Activated naive CD4-positive, alpha-beta T cell treated with anti-CD3 and anti-CD28 coated beads, Interleukin-2, amount 10 ng/mL, durations not matched to agents 7 days and 5 days (primary cell): ENCODE results near the gene TGM1.
"Not testable (repeated sequence)": the region's sequence is repeated elsewhere in the genome, so short reads cannot be mapped to it uniquely, and the experiment has no call there.

ENCODE experiments used
- CTCF ChIA-PET: fragments of 350-600 bp; sonication (Branson Sonifier 250); formaldehyde crosslinking; loops from one replicate; lab custom pipeline; 2021; ENCODE audit warnings: antibody characterized with exemption; lab: Charles Lee
- DNase-seq: peaks from one replicate; pipeline ENCODE4 v3.0.0-alpha.2; 2020
- H3K27ac Mint-ChIP-seq: one replicate; pipeline ENCODE4 v1.8.0; 2021; ENCODE audit warnings: mild to moderate bottlenecking, moderate library complexity, mixed read lengths
- H3K27me3 Mint-ChIP-seq: one replicate; pipeline ENCODE4 v1.8.0; 2021; ENCODE audit warnings: mild to moderate bottlenecking, mixed read lengths
- H3K36me3 Mint-ChIP-seq: one replicate; pipeline ENCODE4 v1.8.0; 2021; ENCODE audit warnings: mixed read lengths
- H3K4me1 Mint-ChIP-seq: one replicate; pipeline ENCODE4 v1.8.0; 2021; ENCODE audit warnings: mixed read lengths
- H3K4me3 Mint-ChIP-seq: one replicate; pipeline ENCODE4 v1.8.0; 2021; ENCODE audit warnings: mild to moderate bottlenecking, moderate library complexity, mixed read lengths
- H3K9me3 Mint-ChIP-seq: one replicate; pipeline ENCODE4 v1.8.0; 2021; ENCODE audit warnings: mixed read lengths

TGM1 gene

GRCh38 chr14:24202538-24202937 is 60.4 kb downstream of the TGM1 start:
- not testable (repeated sequence) for H3K27me3 Mint-ChIP-seq, H3K27ac Mint-ChIP-seq, H3K4me3 Mint-ChIP-seq, DNase-seq
- CTCF ChIA-PET: interaction anchor here (1.2 to 1.3 kb wide), 2 partner anchors 94 to 106 kb away, joined by 4 read pairs; partner anchors contain the start of gene CIDEB
- Mint-ChIP-seq H3K9me3 (peaks cover 17% of the 10 kb centered on the region), H3K4me1 (peaks cover 24% of the 10 kb centered on the region), H3K36me3 (peaks cover 79% of the 10 kb centered on the region)
